DOHH2 (cell line): ENCODE measurements around the gene EDAR.

ENCODE experiments used
- H3F3A ChIP-seq: fragments of 200-600 bp; sonication (generic), shearing (Covaris generic); 2 replicates; pipeline ENCODE4 v1.6.0; 2016; ENCODE audit warnings: antibody characterized with exemption, mild to moderate bottlenecking; ENCODE audit not compliant: control insufficient read depth, insufficient read depth
- H3K27ac ChIP-seq: fragments of 200-600 bp; sonication (generic); 2 replicates; pipeline ENCODE4 v1.5.1; 2014; ENCODE audit warnings: low read depth, mild to moderate bottlenecking, low read length, moderate library complexity
- H3K27me3 ChIP-seq: fragments of 200-600 bp; sonication (generic); 2 replicates; pipeline ENCODE4 v1.6.1; 2014; ENCODE audit warnings: mild to moderate bottlenecking, low read length, mixed read lengths; ENCODE audit not compliant: control insufficient read depth
- H3K36me3 ChIP-seq: fragments of 200-600 bp; sonication (generic); 2 replicates; pipeline ENCODE4 v1.6.1; 2014; ENCODE audit warnings: mild to moderate bottlenecking, low read length, moderate library complexity, mixed read lengths; ENCODE audit not compliant: control insufficient read depth
- H3K4me1 ChIP-seq: fragments of 200-600 bp; sonication (generic); 2 replicates; pipeline ENCODE4 v1.6.1; 2014; ENCODE audit warnings: mild to moderate bottlenecking, low read length, mixed read lengths; ENCODE audit not compliant: control insufficient read depth
- H3K4me2 ChIP-seq: fragments of 200-600 bp; sonication (generic); 2 replicates; pipeline ENCODE4 v1.6.0; 2014; ENCODE audit warnings: mild to moderate bottlenecking, low read length, moderate library complexity
- H3K4me3 ChIP-seq: fragments of 200-600 bp; sonication (generic); 2 replicates; pipeline ENCODE4 v1.5.1; 2014; ENCODE audit warnings: mild to moderate bottlenecking, low read length, mixed read lengths
- H3K79me2 ChIP-seq: fragments of 200-600 bp; sonication (generic); 2 replicates; pipeline ENCODE4 v1.6.1; 2014; ENCODE audit warnings: mild to moderate bottlenecking, low read length, mixed read lengths; ENCODE audit not compliant: control insufficient read depth
- H3K9me2 ChIP-seq: fragments of 200-600 bp; sonication (generic); replicated peaks from 2 replicates; pipeline ENCODE4 v1.6.1; 2014; ENCODE audit warnings: mild to moderate bottlenecking, low read length, mixed read lengths; ENCODE audit not compliant: control insufficient read depth
- H3K9me3 ChIP-seq: fragments of 200-600 bp; sonication (generic); 2 replicates; pipeline ENCODE4 v1.6.1; 2014; ENCODE audit warnings: antibody characterized with exemption, low read length, mixed read lengths; ENCODE audit not compliant: control insufficient read depth, insufficient read depth
- H4K20me1 ChIP-seq: fragments of 200-600 bp; sonication (generic); 2 replicates; pipeline ENCODE4 v1.6.0; 2014; ENCODE audit warnings: low read depth, mild to moderate bottlenecking, antibody characterized with exemption, low read length, moderate library complexity; ENCODE audit not compliant: control insufficient read depth, insufficient read depth
- EZH2phosphoT487 ChIP-seq: fragments of 200-600 bp; sonication (generic); IDR thresholded peaks from 2 replicates; pipeline ENCODE4 v1.6.1; 2017; ENCODE audit warnings: borderline replicate concordance, mild to moderate bottlenecking, antibody characterized with exemption, low read length, moderate library complexity, mixed read lengths
- TF ChIP-seq, protein P1 (sequence below): fragments of 200-600 bp; sonication (generic); IDR thresholded peaks from one replicate; pipeline ENCODE4 v1.5.1; 2014; ENCODE audit warnings: antibody characterized with exemption, mild to moderate bottlenecking, low read depth, low read length; ENCODE audit not compliant: poor library complexity, severe bottlenecking

The EDAR gene

DNA sequence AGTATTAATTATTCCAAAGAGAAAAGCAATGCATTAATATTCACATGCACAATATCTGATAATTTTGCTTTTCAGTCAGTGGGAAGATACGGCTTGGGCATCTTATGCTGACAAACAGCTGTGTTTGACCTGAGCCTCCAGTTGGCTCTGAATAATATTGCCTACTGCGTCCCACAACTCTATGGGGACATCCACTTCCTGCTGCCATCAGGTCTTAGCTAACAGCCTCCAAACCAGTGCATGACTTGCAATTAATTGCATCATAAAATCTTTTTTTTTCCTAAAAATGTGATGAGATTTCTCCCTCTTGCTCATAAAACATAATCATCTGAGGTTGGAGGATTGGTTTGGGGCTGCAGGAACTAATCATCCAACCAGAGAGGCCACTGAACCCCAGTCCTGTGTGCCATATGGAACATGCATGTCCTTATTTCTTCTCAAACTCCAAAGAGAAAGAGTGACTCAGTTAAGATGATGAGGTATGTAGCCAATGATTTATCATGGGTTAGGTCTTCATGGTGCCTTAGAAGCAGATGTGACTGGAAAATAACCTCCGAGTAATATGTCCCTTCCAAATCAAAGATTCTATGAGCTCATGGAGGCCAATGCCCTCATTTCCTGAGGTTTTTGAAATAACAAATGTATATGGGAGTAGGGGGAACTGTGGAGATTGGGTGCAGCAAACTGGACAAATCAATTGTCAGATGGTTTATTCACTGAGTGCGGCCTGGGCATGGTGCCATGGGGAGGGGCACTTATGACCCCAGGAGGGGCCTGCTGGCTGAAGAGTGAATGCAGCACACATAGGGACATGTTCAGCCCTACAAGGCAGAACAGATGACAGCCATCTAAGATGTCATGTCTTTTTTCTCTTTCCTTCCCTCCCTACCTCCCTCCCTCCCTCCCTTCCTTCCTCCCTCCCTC lies 39.4 kb downstream of the EDAR start:
- H3K79me2 ChIP-seq, result no peaks in the 10 kb centered on the region
- peaks cover 20% of the 10 kb centered on the region for H3K9me3 ChIP-seq
- H3K36me3 ChIP-seq, result no peaks in the 10 kb centered on the region
- H3K4me2 ChIP-seq, result no peak overlapping the region
- 0 out of 2 replicates have a peak, but pooled peaks cover 2% of the 10 kb centered on the region for H3K27me3 ChIP-seq
- H3K4me1 ChIP-seq, result no peaks in the 10 kb centered on the region
- no peaks in the 10 kb centered on the region for H3K9me2 ChIP-seq
- no peaks in the 10 kb centered on the region for H4K20me1 ChIP-seq
- H3K27ac ChIP-seq, result no peak overlapping the region
- no peak for TF ChIP-seq EZH2phosphoT487
- TF ChIP-seq, protein P1, sequence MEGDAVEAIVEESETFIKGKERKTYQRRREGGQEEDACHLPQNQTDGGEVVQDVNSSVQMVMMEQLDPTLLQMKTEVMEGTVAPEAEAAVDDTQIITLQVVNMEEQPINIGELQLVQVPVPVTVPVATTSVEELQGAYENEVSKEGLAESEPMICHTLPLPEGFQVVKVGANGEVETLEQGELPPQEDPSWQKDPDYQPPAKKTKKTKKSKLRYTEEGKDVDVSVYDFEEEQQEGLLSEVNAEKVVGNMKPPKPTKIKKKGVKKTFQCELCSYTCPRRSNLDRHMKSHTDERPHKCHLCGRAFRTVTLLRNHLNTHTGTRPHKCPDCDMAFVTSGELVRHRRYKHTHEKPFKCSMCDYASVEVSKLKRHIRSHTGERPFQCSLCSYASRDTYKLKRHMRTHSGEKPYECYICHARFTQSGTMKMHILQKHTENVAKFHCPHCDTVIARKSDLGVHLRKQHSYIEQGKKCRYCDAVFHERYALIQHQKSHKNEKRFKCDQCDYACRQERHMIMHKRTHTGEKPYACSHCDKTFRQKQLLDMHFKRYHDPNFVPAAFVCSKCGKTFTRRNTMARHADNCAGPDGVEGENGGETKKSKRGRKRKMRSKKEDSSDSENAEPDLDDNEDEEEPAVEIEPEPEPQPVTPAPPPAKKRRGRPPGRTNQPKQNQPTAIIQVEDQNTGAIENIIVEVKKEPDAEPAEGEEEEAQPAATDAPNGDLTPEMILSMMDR, result no peak
- H3K4me3 ChIP-seq, result no peak overlapping the region
- no peaks in the 10 kb centered on the region for H3F3A ChIP-seq

GRCh38 chr2:108947271-108947907 lies 41.6 kb downstream of the EDAR start:
- Histone ChIP-seq H3K4me3 (no peak overlapping the region), H3K27me3 (0 out of 2 replicates have a peak, but pooled peaks cover 2% of the 10 kb centered on the region), H3K79me2 (no peaks in the 10 kb centered on the region), H3K4me2 (no peak overlapping the region), H3K9me2 (no peaks in the 10 kb centered on the region), H3K4me1 (no peaks in the 10 kb centered on the region), H3F3A (no peaks in the 10 kb centered on the region), H4K20me1 (no peaks in the 10 kb centered on the region), H3K36me3 (no peaks in the 10 kb centered on the region), H3K27ac (no peak overlapping the region), H3K9me3 (peaks cover 20% of the 10 kb centered on the region)
- TF ChIP-seq, protein P1, result no peak
- no peak for TF ChIP-seq EZH2phosphoT487

- Histone ChIP-seq H3K36me3 (no peaks in the 10 kb centered on the region), H3K4me1 (no peaks in the 10 kb centered on the region), H3F3A (no peaks in the 10 kb centered on the region), H3K27me3 (no peaks in the 10 kb centered on the region), H3K9me3 (peaks cover 20% of the 10 kb centered on the region), H3K4me2 (no peak overlapping the region), H4K20me1 (no peaks in the 10 kb centered on the region), H3K79me2 (no peaks in the 10 kb centered on the region), H3K4me3 (no peak overlapping the region), H3K9me2 (no peaks in the 10 kb centered on the region), H3K27ac (no peak overlapping the region)
- no peak for TF ChIP-seq EZH2phosphoT487
- TF ChIP-seq, protein P1, result no peak
Measured at GRCh38 chr2:108946442-108946841, 42.6 kb downstream of the EDAR start.
